NB4 (cell line): ENCODE measurements around the gene GPATCH2L.

Source experiments
- DNase-seq: peaks from one replicate; pipeline ENCODE4 v3.0.0; 2010; ENCODE audit warnings: low read depth
- H3K4me3 ChIP-seq: one replicate; pipeline ENCODE4 v1.5.1; 2011; ENCODE audit warnings: mild to moderate bottlenecking, low read depth, low read length, moderate library complexity
- MYC ChIP-seq: IDR thresholded peaks from 2 replicates; pipeline ENCODE4 v1.6.1; 2011; ENCODE audit warnings: low read depth, low read length
- POLR2A ChIP-seq: IDR thresholded peaks from 2 replicates; pipeline ENCODE4 v1.6.1; 2011; ENCODE audit warnings: mild to moderate bottlenecking; ENCODE audit not compliant: insufficient read length; ENCODE audit errors: extremely low read depth
- TF ChIP-seq, protein P1 (sequence below): IDR thresholded peaks from 2 replicates; pipeline ENCODE4 v1.6.1; 2011; ENCODE audit warnings: low read depth, low read length
- TF ChIP-seq, protein P2 (sequence below): IDR thresholded peaks from one replicate; pipeline ENCODE4 v1.5.1; 2012; ENCODE audit warnings: low read depth, low read length

GPATCH2L gene

GRCh38 chr14:76257842-76258397 is 106.2 kb downstream of the GPATCH2L start:
- TF ChIP-seq POLR2A, result no peak
- TF ChIP-seq, protein P1, sequence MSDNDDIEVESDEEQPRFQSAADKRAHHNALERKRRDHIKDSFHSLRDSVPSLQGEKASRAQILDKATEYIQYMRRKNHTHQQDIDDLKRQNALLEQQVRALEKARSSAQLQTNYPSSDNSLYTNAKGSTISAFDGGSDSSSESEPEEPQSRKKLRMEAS, result no peak
- TF ChIP-seq MYC, result no peak
- TF ChIP-seq, protein P2, sequence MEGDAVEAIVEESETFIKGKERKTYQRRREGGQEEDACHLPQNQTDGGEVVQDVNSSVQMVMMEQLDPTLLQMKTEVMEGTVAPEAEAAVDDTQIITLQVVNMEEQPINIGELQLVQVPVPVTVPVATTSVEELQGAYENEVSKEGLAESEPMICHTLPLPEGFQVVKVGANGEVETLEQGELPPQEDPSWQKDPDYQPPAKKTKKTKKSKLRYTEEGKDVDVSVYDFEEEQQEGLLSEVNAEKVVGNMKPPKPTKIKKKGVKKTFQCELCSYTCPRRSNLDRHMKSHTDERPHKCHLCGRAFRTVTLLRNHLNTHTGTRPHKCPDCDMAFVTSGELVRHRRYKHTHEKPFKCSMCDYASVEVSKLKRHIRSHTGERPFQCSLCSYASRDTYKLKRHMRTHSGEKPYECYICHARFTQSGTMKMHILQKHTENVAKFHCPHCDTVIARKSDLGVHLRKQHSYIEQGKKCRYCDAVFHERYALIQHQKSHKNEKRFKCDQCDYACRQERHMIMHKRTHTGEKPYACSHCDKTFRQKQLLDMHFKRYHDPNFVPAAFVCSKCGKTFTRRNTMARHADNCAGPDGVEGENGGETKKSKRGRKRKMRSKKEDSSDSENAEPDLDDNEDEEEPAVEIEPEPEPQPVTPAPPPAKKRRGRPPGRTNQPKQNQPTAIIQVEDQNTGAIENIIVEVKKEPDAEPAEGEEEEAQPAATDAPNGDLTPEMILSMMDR, result no peak
- DNase-seq, result no peak
- no peak overlapping the region for H3K4me3 ChIP-seq

DNA sequence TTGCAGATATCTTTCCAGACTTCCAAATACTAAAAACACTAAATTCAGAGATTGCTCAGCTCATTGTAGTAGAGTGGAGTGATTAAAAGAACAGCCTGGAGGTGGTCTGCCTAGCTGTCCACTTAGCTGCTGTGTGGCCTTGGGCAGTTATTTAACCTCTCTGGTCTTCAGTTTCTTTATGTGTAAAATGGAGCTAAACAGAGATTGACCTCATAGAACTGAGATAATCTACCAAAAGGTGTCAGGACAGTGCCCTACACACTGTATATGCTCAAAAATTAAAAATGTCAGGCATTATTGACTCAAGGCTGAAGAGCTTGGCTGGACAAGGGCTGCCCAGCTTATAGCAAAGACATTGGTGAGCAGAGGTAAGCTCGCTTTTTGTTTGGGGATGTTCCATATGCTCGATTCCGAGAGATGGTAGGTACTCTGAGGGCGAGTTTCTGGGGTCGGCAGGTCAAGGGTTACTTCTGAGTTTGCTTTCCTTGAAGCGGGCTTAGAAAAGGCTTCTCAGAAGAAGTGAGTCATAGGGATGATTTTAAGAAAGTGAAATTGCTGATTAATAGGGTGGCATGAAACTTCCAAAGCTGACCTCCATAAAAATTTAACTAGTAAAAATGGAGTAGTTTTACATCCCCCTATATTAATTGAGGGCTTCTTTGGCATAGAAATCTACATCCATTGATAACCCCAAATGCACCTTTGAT is 107.5 kb downstream of the GPATCH2L start:
- no peak overlapping the region for H3K4me3 ChIP-seq
- TF ChIP-seq, protein P2, result no peak
- TF ChIP-seq POLR2A (no peak), MYC (no peak)
- TF ChIP-seq, protein P1, result no peak
- no peak for DNase-seq

DNA sequence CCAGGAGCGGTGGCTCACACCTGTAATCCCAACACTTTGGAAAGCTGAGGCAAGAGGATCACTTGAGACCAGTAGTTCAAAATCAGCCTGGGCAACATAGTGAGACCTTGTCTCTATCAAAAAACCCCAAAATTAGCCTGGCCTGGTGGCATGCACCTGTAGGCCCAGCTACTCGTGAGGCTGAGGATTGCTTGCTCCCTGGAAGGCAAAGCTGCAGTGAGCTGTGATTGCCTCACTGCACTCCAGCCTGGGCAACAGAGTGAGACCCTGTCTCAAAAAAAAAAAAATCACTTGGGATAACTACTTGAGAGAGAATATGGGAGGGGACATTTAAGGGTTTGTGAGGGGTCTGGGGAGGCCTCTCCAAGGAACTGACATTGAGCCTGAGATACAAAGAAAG is 109.0 kb downstream of the GPATCH2L start:
- no peak for TF ChIP-seq MYC
- TF ChIP-seq, protein P1, result no peak
- TF ChIP-seq, protein P2, result no peak
- TF ChIP-seq POLR2A, result no peak
- no peak for DNase-seq
- H3K4me3 ChIP-seq, result no peak overlapping the region

- H3K4me3 ChIP-seq, result no peak overlapping the region
- DNase-seq, result no peak
- no peak for TF ChIP-seq POLR2A
- TF ChIP-seq, protein P1, result no peak
- TF ChIP-seq, protein P2, result no peak
- no peak for TF ChIP-seq MYC
Measured at GRCh38 chr14:76261371-76261811, 109.7 kb downstream of the GPATCH2L start.

DNA sequence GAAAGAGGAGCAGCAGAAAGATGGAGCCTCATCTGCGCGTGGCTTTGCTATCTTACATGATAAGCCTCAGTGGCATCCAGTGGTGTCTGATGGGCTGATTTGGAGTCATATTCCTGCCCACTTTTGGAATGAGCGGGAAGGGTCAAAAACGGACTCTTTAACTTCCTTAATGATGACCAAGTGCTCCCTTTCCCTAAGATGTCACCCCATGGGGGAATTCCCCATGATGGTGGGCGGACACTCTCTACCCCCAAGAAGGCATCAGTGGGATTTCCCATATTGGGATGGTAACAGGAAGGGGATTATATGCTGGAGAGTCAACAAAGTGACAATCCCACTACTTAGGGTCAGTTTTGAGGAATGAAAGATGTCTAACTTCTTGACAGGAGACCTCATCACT is 110.9 kb downstream of the GPATCH2L start:
- no peak for DNase-seq
- no peak overlapping the region for H3K4me3 ChIP-seq
- TF ChIP-seq MYC, result no peak
- TF ChIP-seq, protein P1, result no peak
